HCT116 (cell line): ENCODE results near the gene ARHGAP27. TPM values are rescaled to one million over a fixed set of nuclear protein-coding genes. Genes with fewer than 3 reads are reported as not detected.

ENCODE experiments used
- ATAC-seq: fragments of 200-7000 bp; cut with Tn5 transposase; 2 replicates; pipeline ENCODE4 v1.9.1; 2020; ENCODE audit warnings: mild to moderate bottlenecking, moderate library complexity
- BruUV-seq: library from RNA; stranded (reverse); fragments of 400-500 nt; replicated peaks from 2 replicates; lab custom pipeline; 2021; lab: Mats Ljungman, UMichigan
- CTCF ChIA-PET: fragments of 300-600 bp; sonication (Branson Sonifier 250); formaldehyde crosslinking; loops from one replicate; lab custom pipeline; 2021; ENCODE audit warnings: antibody characterized with exemption; lab: Charles Lee
- POLR2A ChIA-PET: fragments of 300-600, 350-600 bp; sonication (Branson Sonifier 250); formaldehyde crosslinking; loops from one replicate; lab custom pipeline; 2021; ENCODE audit warnings: antibody characterized with exemption; lab: Charles Lee
- RAD21 ChIA-PET, 2 experiments: fragments of 300-600 bp; sonication (Branson Sonifier 250); formaldehyde crosslinking; loops; one replicate each; lab custom pipeline; 2023; ENCODE audit warnings: low total read pairs in 2 of 2; ENCODE audit not compliant: uncharacterized antibody in 2 of 2, unreplicated experiment in 2 of 2, low non-redundant PET in 1 of 2; lab: Charles Lee
- DNase-seq: peaks from one replicate; pipeline ENCODE4 v3.0.0-alpha.2; 2010; ENCODE audit warnings: low read depth, low spot score
- H2AFZ ChIP-seq: fragments of 200-600 bp; shearing (Covaris generic), sonication (generic); 2 replicates; pipeline ENCODE4 v1.6.1; 2017; ENCODE audit warnings: low read depth, mixed run types, mixed read lengths, antibody characterized with exemption, low read length; ENCODE audit not compliant: poor library complexity, severe bottlenecking
- H3K27ac ChIP-seq: 2 replicates; pipeline ENCODE4 v1.5.1; 2012; ENCODE audit warnings: low read depth, low read length
- H3K27me3 ChIP-seq: fragments of 200-600 bp; sonication (generic); 2 replicates; pipeline ENCODE4 v1.6.1; 2016; ENCODE audit warnings: mixed run types, low read length, mixed read lengths; ENCODE audit not compliant: insufficient read depth
- H3K36me3 ChIP-seq, 2 experiments: fragments of 200-500 bp in 1 of 2; fragments of 200-600 bp in 1 of 2; sonication (Bioruptor generic) in 1 of 2; sonication (generic) in 1 of 2; 2 replicates each; pipeline versions ENCODE4 v1.5.1 to v1.6.1; 2014 to 2016; ENCODE audit warnings: low read length in 2 of 2, inconsistent platforms in 1 of 2, mixed read lengths in 1 of 2, mixed run types in 1 of 2; ENCODE audit not compliant: insufficient read depth in 2 of 2, control insufficient read depth in 1 of 2
- H3K4me1 ChIP-seq, 2 experiments: fragments of 200-600 bp in 1 of 2; sonication (generic) in 1 of 2; 2 replicates each; pipeline versions ENCODE4 v1.5.1 to v1.6.1; 2012 to 2017; ENCODE audit warnings: low read length in 2 of 2, inconsistent platforms in 1 of 2, mild to moderate bottlenecking in 1 of 2, mixed read lengths in 1 of 2, mixed run types in 1 of 2, moderate library complexity in 1 of 2; ENCODE audit not compliant: insufficient read depth in 2 of 2, control insufficient read depth in 1 of 2
- H3K4me2 ChIP-seq: fragments of 200-600 bp; sonication (generic); 2 replicates; pipeline ENCODE4 v1.6.1; 2017; ENCODE audit warnings: mixed run types, low read length, mixed read lengths
- H3K4me3 ChIP-seq, 2 experiments: fragments of 200-600 bp in 1 of 2; sonication (generic) in 1 of 2; replicated peaks in 1 of 2; 2 replicates each; pipeline ENCODE4 v1.5.1; 2011 to 2016; ENCODE audit warnings: low read length in 2 of 2, control low read depth in 1 of 2, low read depth in 1 of 2, mild to moderate bottlenecking in 1 of 2, mixed read lengths in 1 of 2, mixed run types in 1 of 2
- H3K79me2 ChIP-seq: fragments of 200-600 bp; sonication (generic); 2 replicates; pipeline ENCODE4 v1.6.1; 2017; ENCODE audit warnings: mild to moderate bottlenecking, mixed run types, low read length, moderate library complexity, mixed read lengths; ENCODE audit not compliant: insufficient read depth
- H3K9ac ChIP-seq: fragments of 200-600 bp; sonication (generic); 2 replicates; pipeline ENCODE4 v1.6.1; 2016; ENCODE audit warnings: low read length, mixed read lengths
- H3K9me2 ChIP-seq: fragments of 200-600 bp; sonication (generic), shearing (Covaris generic); 2 replicates; pipeline ENCODE4 v1.6.1; 2017; ENCODE audit warnings: mixed run types, mild to moderate bottlenecking, moderate library complexity; ENCODE audit not compliant: insufficient read depth
- H3K9me3 ChIP-seq, 2 experiments: fragments of 200-500 bp in 1 of 2; fragments of 200-600 bp in 1 of 2; sonication (Bioruptor generic) in 1 of 2; sonication (generic) in 1 of 2; 2 replicates each; pipeline ENCODE4 v1.6.1; 2014 to 2017; ENCODE audit warnings: low read length in 2 of 2, mixed read lengths in 2 of 2, inconsistent platforms in 1 of 2, low read depth in 1 of 2, mild to moderate bottlenecking in 1 of 2, mixed run types in 1 of 2, moderate library complexity in 1 of 2; ENCODE audit not compliant: control insufficient read depth in 1 of 2, insufficient read depth in 1 of 2
- H4K20me1 ChIP-seq: fragments of 200-600 bp; sonication (generic), shearing (Covaris generic); 2 replicates; pipeline ENCODE4 v1.6.1; 2017; ENCODE audit warnings: mixed run types, mild to moderate bottlenecking, moderate library complexity; ENCODE audit not compliant: insufficient read depth
- CBX3 ChIP-seq: IDR thresholded peaks from 2 replicates; pipeline ENCODE4 v1.6.1; 2012; ENCODE audit warnings: low read depth
- CEBPB ChIP-seq: IDR thresholded peaks from 2 replicates; pipeline ENCODE4 v1.6.1; 2012; ENCODE audit warnings: low read depth
- ELF1 ChIP-seq: IDR thresholded peaks from 2 replicates; pipeline ENCODE4 v1.6.1; 2012; ENCODE audit warnings: low read depth, borderline replicate concordance
- EZH2phosphoT487 ChIP-seq: fragments of 200-600 bp; IDR thresholded peaks from 2 replicates; pipeline ENCODE4 v1.6.1; 2018; ENCODE audit warnings: antibody characterized with exemption, borderline replicate concordance
- POLR2A ChIP-seq: IDR thresholded peaks from 2 replicates; pipeline ENCODE4 v1.7.0; 2011; ENCODE audit warnings: borderline replicate concordance; ENCODE audit not compliant: insufficient read depth, insufficient read length; ENCODE audit errors: extremely low read depth
- SIN3A ChIP-seq: IDR thresholded peaks from 2 replicates; pipeline ENCODE4 v1.6.1; 2012; ENCODE audit warnings: low read depth
- SRF ChIP-seq: IDR thresholded peaks from 2 replicates; pipeline ENCODE4 v1.6.1; 2012; ENCODE audit warnings: low read depth
- TCF7L2 ChIP-seq: IDR thresholded peaks from 2 replicates; pipeline ENCODE4 v1.7.0; 2011; ENCODE audit warnings: borderline replicate concordance, inconsistent platforms; ENCODE audit not compliant: insufficient read depth, insufficient read length; ENCODE audit errors: extremely low read depth
- YY1 ChIP-seq: IDR thresholded peaks from 2 replicates; pipeline ENCODE4 v1.6.1; 2011; ENCODE audit warnings: low read length, low read depth, moderate library complexity, mild to moderate bottlenecking; ENCODE audit not compliant: insufficient replicate concordance; ENCODE audit errors: extremely low read depth
- ZFX ChIP-seq: fragments of 450-650 bp; IDR thresholded peaks from 2 replicates; pipeline ENCODE4 v1.6.1; 2017
- ZNF274 ChIP-seq: fragments of 200-500 bp; sonication (Bioruptor generic); IDR thresholded peaks from 2 replicates; pipeline ENCODE4 v1.6.1; 2014; ENCODE audit warnings: mild to moderate bottlenecking, low read depth, low read length, inconsistent platforms
- intact Hi-C: fragments of 100-400 bp; cut with micrococcal nuclease; formaldehyde crosslinking; loops from 2 replicates; pipeline ENCODE4 v1.10.0; 2022
- total RNA-seq: library from RNA; stranded (reverse); gene quantifications from one replicate; pipeline ENCODE4 v1.2.1, GENCODE V29; 2021; ENCODE audit not compliant: unreplicated experiment
- TF ChIP-seq, protein P1 (sequence below): IDR thresholded peaks from 2 replicates; pipeline ENCODE4 v1.6.1; 2012
- TF ChIP-seq, protein P2 (sequence below): IDR thresholded peaks from 2 replicates; pipeline ENCODE4 v1.6.1; 2011; ENCODE audit warnings: mild to moderate bottlenecking, low read length, moderate library complexity; ENCODE audit not compliant: insufficient replicate concordance; ENCODE audit errors: extremely low read depth

ARHGAP27 gene
- total RNA-seq, 1 experiment from 2014 or later, result 46.7 TPM

DNA sequence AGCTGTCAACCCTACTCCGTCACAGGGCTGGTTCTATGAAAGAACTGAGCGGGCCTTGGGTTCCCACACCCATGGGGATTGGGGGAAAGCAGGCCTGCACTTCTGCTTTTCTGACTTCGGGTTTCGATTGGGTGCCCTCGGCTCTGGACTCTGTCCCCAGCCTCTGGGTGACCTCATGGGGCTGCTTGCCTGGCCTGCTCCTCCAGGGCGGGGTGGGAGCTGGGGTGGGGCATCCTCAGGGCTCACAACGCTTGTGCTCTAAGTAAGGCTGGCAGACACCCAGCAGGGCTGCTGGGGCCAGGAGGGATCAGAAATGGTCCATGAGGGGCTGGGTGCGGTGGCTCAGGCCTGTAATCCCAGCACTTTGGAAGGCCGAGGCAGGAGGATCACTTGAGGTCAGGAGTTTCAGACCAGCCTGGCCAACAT is 19.2 kb downstream of the ARHGAP27 start:
- no peak overlapping the region for H3K4me2 ChIP-seq
- ChIA-PET POLR2A (interaction anchor here (0.7 to 1.8 kb wide), 2 partner anchors 12 to 357 kb away, joined by 3 to 6 read pairs; no protein-coding TSS in a partner anchor), CTCF (interaction anchor here (1.2 to 1.7 kb wide), 2 partner anchors 12 to 28 kb away, joined by 3 to 4 read pairs; no protein-coding TSS in a partner anchor), RAD21 (no interaction called here)
- no peak overlapping the region for H3K27ac ChIP-seq
- no peaks in the 10 kb centered on the region for H3K9me2 ChIP-seq
- peaks cover 2 to 16% of the 10 kb centered on the region in 2 experiments; a peak in 2 of 4 replicates for H3K4me1 ChIP-seq
- no peak overlapping the region for H3K4me3 ChIP-seq
- H3K27me3 ChIP-seq, result no peaks in the 10 kb centered on the region
- DNase-seq (no peak), ATAC-seq (no peak)
- no peaks in the 10 kb centered on the region for H4K20me1 ChIP-seq
- intact Hi-C loops, result no loop called here
- no peak overlapping the region for H2AFZ ChIP-seq
- TF ChIP-seq SRF, result no peak
- no peak for TF ChIP-seq POLR2A
- no peak for TF ChIP-seq YY1
- no peak for TF ChIP-seq EZH2phosphoT487
- TF ChIP-seq, protein P1, sequence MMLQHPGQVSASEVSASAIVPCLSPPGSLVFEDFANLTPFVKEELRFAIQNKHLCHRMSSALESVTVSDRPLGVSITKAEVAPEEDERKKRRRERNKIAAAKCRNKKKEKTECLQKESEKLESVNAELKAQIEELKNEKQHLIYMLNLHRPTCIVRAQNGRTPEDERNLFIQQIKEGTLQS, result no peak
- TF ChIP-seq, protein P2, sequence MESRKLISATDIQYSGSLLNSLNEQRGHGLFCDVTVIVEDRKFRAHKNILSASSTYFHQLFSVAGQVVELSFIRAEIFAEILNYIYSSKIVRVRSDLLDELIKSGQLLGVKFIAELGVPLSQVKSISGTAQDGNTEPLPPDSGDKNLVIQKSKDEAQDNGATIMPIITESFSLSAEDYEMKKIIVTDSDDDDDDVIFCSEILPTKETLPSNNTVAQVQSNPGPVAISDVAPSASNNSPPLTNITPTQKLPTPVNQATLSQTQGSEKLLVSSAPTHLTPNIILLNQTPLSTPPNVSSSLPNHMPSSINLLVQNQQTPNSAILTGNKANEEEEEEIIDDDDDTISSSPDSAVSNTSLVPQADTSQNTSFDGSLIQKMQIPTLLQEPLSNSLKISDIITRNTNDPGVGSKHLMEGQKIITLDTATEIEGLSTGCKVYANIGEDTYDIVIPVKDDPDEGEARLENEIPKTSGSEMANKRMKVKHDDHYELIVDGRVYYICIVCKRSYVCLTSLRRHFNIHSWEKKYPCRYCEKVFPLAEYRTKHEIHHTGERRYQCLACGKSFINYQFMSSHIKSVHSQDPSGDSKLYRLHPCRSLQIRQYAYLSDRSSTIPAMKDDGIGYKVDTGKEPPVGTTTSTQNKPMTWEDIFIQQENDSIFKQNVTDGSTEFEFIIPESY, result no peak
- no peak for TF ChIP-seq ELF1
- no peak for TF ChIP-seq ZNF274
- TF ChIP-seq CEBPB, result no peak
- no peak for TF ChIP-seq CBX3
- no peak for TF ChIP-seq ZFX
- no peak for TF ChIP-seq SIN3A
- no peak for TF ChIP-seq TCF7L2
- no peak overlapping the region for H3K9ac ChIP-seq
- H3K79me2 ChIP-seq, result peaks cover 44% of the 10 kb centered on the region
- H3K9me3 ChIP-seq, result no peaks in the 10 kb centered on the region
- BruUV-seq, result no TSS peak
- H3K36me3 ChIP-seq, result no peaks in the 10 kb centered on the region
